ENCODE results near the gene DAW1. TPM values are rescaled to one million over a fixed set of nuclear protein-coding genes. Genes with fewer than 3 reads are reported as not detected.
"Not testable (repeated sequence)": the region's sequence is repeated elsewhere in the genome, so short reads cannot be mapped to it uniquely, and the experiment has no call there.

Gene DAW1
- total RNA-seq, 1 experiment from 2014 or later: 1.5 TPM

DNA sequence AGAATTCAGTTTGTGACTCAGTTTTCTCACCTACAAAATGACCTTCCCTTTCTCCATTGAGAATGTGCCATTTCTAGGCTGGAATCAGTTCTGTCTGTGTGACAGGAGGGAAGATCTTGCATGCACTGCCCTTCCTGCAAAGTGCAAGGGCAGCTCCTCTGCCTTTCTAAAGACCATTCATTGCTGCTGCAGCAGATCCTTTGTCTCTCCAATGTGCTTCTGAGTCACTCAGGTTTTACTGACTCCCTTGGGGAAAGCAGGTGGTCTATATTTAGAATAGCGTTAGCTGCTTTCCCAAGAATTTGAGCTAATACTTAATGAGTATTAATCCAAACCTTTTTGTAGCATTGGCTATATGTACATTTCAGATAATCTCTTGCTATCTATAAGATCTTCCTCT is 62.5 kb downstream of the DAW1 start:
- Histone ChIP-seq H3K9me2 (replicated peaks; ENCODE audit: low read length) (no peaks in the 10 kb centered on the region), H4K20me1 (ENCODE audit: low read length) (no peaks in the 10 kb centered on the region), H3F3A (ENCODE audit: low read length, unreplicated experiment) (no peaks in the 10 kb centered on the region), H2AFZ (ENCODE audit: low read length) (no peak overlapping the region), H3K36me3 (ENCODE audit: low read depth, low read length) (no peaks in the 10 kb centered on the region), H3K4me2 (ENCODE audit: low read length) (no peak overlapping the region), H3K4me3 (ENCODE audit: low read length) (no peak overlapping the region), H3K9ac (ENCODE audit: low read length) (no peak overlapping the region), H3K27me3 (ENCODE audit: low read length) (no peaks in the 10 kb centered on the region), H3K27ac (ENCODE audit: low read length) (no peak overlapping the region), H3K79me2 (ENCODE audit: low read length) (no peaks in the 10 kb centered on the region), H3K9me3 (ENCODE audit: low read length) (no peaks in the 10 kb centered on the region), H3K4me1 (ENCODE audit: insufficient read depth, low read length) (no peaks in the 10 kb centered on the region)
- TF ChIP-seq EZH2phosphoT487 (IDR thresholded peaks at IDR 0.05; ENCODE audit: borderline replicate concordance, low read length) (no peak), EZH2 (IDR thresholded peaks at IDR 0.05; ENCODE audit: low read length, unreplicated experiment) (no peak)
- TF ChIP-seq, protein P1, sequence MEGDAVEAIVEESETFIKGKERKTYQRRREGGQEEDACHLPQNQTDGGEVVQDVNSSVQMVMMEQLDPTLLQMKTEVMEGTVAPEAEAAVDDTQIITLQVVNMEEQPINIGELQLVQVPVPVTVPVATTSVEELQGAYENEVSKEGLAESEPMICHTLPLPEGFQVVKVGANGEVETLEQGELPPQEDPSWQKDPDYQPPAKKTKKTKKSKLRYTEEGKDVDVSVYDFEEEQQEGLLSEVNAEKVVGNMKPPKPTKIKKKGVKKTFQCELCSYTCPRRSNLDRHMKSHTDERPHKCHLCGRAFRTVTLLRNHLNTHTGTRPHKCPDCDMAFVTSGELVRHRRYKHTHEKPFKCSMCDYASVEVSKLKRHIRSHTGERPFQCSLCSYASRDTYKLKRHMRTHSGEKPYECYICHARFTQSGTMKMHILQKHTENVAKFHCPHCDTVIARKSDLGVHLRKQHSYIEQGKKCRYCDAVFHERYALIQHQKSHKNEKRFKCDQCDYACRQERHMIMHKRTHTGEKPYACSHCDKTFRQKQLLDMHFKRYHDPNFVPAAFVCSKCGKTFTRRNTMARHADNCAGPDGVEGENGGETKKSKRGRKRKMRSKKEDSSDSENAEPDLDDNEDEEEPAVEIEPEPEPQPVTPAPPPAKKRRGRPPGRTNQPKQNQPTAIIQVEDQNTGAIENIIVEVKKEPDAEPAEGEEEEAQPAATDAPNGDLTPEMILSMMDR (conservative IDR thresholded peaks at IDR 0.05; ENCODE audit: low read depth, low read length): no peak
- intact Hi-C loops (cut with micrococcal nuclease): no loop called here
- ATAC-seq (no peak), DNase-seq (no peak)
- BruUV-seq (replicated peaks): no TSS peak
- POLR2A ChIA-PET (ENCODE audit: unreplicated experiment): no interaction called here
- CTCF ChIA-PET: no interaction called here

DNA sequence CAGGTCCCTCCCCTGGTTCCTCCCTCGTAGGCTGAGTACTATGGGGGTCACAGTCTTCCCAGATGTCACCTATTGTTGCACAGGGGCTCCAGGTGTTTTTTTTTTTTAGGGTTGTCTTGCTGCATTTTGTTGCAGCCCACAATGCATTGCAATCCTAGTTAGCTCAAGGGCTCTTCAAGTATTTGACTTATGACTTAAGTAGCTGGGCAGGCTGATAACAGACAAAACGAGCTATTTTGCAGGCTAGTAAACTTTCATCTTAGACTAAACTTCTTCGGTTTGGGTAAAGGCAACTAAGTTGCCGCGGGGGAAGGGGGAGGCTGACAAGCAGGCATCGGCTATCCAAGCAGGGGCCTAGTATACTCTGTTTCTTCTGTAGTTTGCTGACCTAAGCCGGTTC is 64.8 kb downstream of the DAW1 start:
- CTCF ChIA-PET; H3K27ac ChIP-seq (ENCODE audit: low read length); DNase-seq; H4K20me1 ChIP-seq (ENCODE audit: low read length); H3K36me3 ChIP-seq (ENCODE audit: low read depth, low read length); POLR2A ChIA-PET (ENCODE audit: unreplicated experiment); H3K9me3 ChIP-seq (ENCODE audit: low read length); BruUV-seq (replicated peaks); H3K4me2 ChIP-seq (ENCODE audit: low read length); H3K9ac ChIP-seq (ENCODE audit: low read length); H3K4me1 ChIP-seq (ENCODE audit: insufficient read depth, low read length); H3K4me3 ChIP-seq (ENCODE audit: low read length); H2AFZ ChIP-seq (ENCODE audit: low read length); H3K9me2 ChIP-seq (replicated peaks; ENCODE audit: low read length); H3K27me3 ChIP-seq (ENCODE audit: low read length); ATAC-seq; H3F3A ChIP-seq (ENCODE audit: low read length, unreplicated experiment); H3K79me2 ChIP-seq (ENCODE audit: low read length): not testable (repeated sequence)
- intact Hi-C loops (cut with micrococcal nuclease): loop anchor here (5.0 kb wide), 1 partner anchor 721 kb away; no protein-coding TSS in a partner anchor

DNA sequence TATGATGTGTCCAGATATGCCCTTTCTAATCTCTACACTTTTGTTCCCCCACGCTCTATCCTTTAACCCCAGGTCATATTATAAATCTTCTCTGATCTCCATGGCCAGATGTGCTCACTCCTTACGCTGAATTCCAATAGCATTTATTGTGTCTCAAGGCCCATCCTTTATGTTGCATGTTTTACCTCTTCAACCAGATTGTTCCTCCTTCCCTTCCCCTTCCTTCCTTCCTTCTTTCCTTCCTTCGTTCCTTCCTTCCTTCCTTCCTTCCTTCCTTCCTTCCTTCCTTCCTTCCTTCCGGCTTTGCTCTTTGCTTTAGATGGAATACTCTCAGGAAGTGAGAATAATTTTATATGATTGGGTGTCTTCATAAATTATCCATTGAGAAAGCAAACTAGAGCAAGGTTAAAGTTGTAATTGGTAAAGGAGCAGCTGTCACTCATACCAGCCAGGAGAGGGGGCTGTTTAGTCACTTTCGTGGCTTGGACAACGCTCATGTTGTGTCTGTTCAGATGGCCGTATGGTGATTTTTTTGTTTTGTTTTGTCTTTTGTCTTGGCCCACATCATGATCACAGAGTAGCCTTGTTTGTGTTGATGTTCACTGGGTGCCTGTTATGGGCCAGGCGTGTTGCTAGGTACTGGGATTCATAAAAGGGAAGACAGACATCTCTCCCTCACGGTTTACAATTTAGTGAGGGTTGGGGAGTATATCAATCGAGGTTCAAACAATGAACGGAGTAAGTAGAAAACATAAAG is 68.0 kb downstream of the DAW1 start:
- intact Hi-C loops (cut with micrococcal nuclease): loop anchor here (5.0 kb wide), 1 partner anchor 718 kb away; no protein-coding TSS in a partner anchor
- peak overlapping the region; percentile 40 for H3K4me3 ChIP-seq (ENCODE audit: low read length)
- peak; percentile 67 for DNase-seq
- no peaks in the 10 kb centered on the region for H3K79me2 ChIP-seq (ENCODE audit: low read length)
- no peaks in the 10 kb centered on the region for H3K9me2 ChIP-seq (replicated peaks; ENCODE audit: low read length)
- POLR2A ChIA-PET (ENCODE audit: unreplicated experiment): no interaction called here
- H3K9ac ChIP-seq (ENCODE audit: low read length): no peak overlapping the region
- CTCF ChIA-PET: interaction anchor here (0.6 kb wide), 1 partner anchor 48 kb away, joined by 8 read pairs; no protein-coding TSS in a partner anchor
- TF ChIP-seq, protein P1 (conservative IDR thresholded peaks at IDR 0.05; ENCODE audit: low read depth, low read length): peak; percentile 84
- TF ChIP-seq EZH2 (IDR thresholded peaks at IDR 0.05; ENCODE audit: low read length, unreplicated experiment): no peak
- H3K4me2 ChIP-seq (ENCODE audit: low read length): peak overlapping the region; percentile 80
- H3K36me3 ChIP-seq (ENCODE audit: low read depth, low read length): no peaks in the 10 kb centered on the region
- peak overlapping the region; percentile 86 for H2AFZ ChIP-seq (ENCODE audit: low read length)
- no peaks in the 10 kb centered on the region for H3K9me3 ChIP-seq (ENCODE audit: low read length)
- H3F3A ChIP-seq (ENCODE audit: low read length, unreplicated experiment): no peaks in the 10 kb centered on the region
- no peaks in the 10 kb centered on the region for H3K27me3 ChIP-seq (ENCODE audit: low read length)
- peak; percentile 74; the same call in 1 of the 2 replicates for ATAC-seq
- H3K27ac ChIP-seq (ENCODE audit: low read length): no peak overlapping the region
- H3K4me1 ChIP-seq (ENCODE audit: insufficient read depth, low read length): 0 out of 2 replicates have a peak, but pooled peaks cover 2% of the 10 kb centered on the region
- no TSS peak for BruUV-seq (replicated peaks)
- H4K20me1 ChIP-seq (ENCODE audit: low read length): no peaks in the 10 kb centered on the region

Data from PC-3 (cell line).